WTC11 (cell line): Measurements from ENCODE around the gene RBBP4. TPM values are rescaled to one million over a fixed set of nuclear protein-coding genes. Genes with fewer than 3 reads are reported as not detected.

Experiments
- ATAC-seq: fragments of 200-7000 bp; cut with Tn5 transposase; 2 replicates; pipeline ENCODE4 v1.10.0; 2021; ENCODE audit warnings: mild to moderate bottlenecking, moderate library complexity
- CTCF ChIA-PET: fragments of 300-600 bp; sonication (Branson Sonifier 250); formaldehyde crosslinking; loops from one replicate; lab custom pipeline; 2021; ENCODE audit warnings: antibody characterized with exemption; lab: Charles Lee
- POLR2A ChIA-PET: fragments of 350-600 bp; sonication (Branson Sonifier 250); formaldehyde crosslinking; loops from one replicate; lab custom pipeline; 2021; ENCODE audit warnings: antibody characterized with exemption; lab: Charles Lee
- DNase-seq: peaks from one replicate; pipeline ENCODE4 v3.0.0; 2021; ENCODE audit warnings: low spot score
- H3K27ac Mint-ChIP-seq: 2 replicates; pipeline ENCODE4 v1.8.0; 2021; ENCODE audit warnings: mixed read lengths
- H3K27me3 Mint-ChIP-seq: 2 replicates; pipeline ENCODE4 v1.8.0; 2021; ENCODE audit warnings: low read depth, mild to moderate bottlenecking, moderate library complexity, mixed read lengths
- H3K36me3 Mint-ChIP-seq: 2 replicates; pipeline ENCODE4 v1.8.0; 2021; ENCODE audit warnings: mixed read lengths
- H3K4me1 Mint-ChIP-seq: 2 replicates; pipeline ENCODE4 v1.8.0; 2022; ENCODE audit warnings: mixed read lengths
- H3K4me3 Mint-ChIP-seq: 2 replicates; pipeline ENCODE4 v1.8.0; 2021; ENCODE audit warnings: mild to moderate bottlenecking, moderate library complexity, mixed read lengths
- H3K9me3 Mint-ChIP-seq: 2 replicates; pipeline ENCODE4 v1.8.0; 2021; ENCODE audit warnings: mixed read lengths
- ATF1 ChIP-seq: sonication (generic); formaldehyde crosslinking; IDR thresholded peaks from 2 replicates; pipeline ENCODE4 v1.8.1; 2023; ENCODE audit warnings: mild to moderate bottlenecking, moderate library complexity, missing genetic modification reagents
- CBFB ChIP-seq: sonication (generic); formaldehyde crosslinking; IDR thresholded peaks from 2 replicates; pipeline ENCODE4 v1.8.1; 2022; ENCODE audit warnings: mild to moderate bottlenecking, low read depth, missing genetic modification reagents
- CREM ChIP-seq: sonication (generic); formaldehyde crosslinking; IDR thresholded peaks from 2 replicates; pipeline ENCODE4 v1.8.1; 2022; ENCODE audit warnings: mild to moderate bottlenecking, missing genetic modification reagents, moderate library complexity
- ELF4 ChIP-seq: sonication (generic); formaldehyde crosslinking; IDR thresholded peaks from 2 replicates; pipeline ENCODE4 v1.8.1; 2022; ENCODE audit warnings: low read depth, mild to moderate bottlenecking, moderate library complexity, missing genetic modification reagents
- KAT7 ChIP-seq: sonication (generic); formaldehyde crosslinking; IDR thresholded peaks from 2 replicates; pipeline ENCODE4 v1.8.1; 2023; ENCODE audit warnings: missing genetic modification reagents, mild to moderate bottlenecking, borderline replicate concordance
- OVOL2 ChIP-seq: fragments of 250-450 bp; sonication (Bioruptor Pico); IDR thresholded peaks from 2 replicates; pipeline ENCODE4 v1.9.0; 2021; ENCODE audit warnings: mild to moderate bottlenecking, borderline replicate concordance
- SMAD4 ChIP-seq: sonication (generic); formaldehyde crosslinking; IDR thresholded peaks from 2 replicates; pipeline ENCODE4 v1.8.0; 2022; ENCODE audit warnings: mild to moderate bottlenecking, missing genetic modification reagents
- SP1 ChIP-seq: sonication (generic); formaldehyde crosslinking; conservative IDR thresholded peaks from 2 replicates; pipeline ENCODE4 v1.8.1; 2022; ENCODE audit warnings: missing genetic modification reagents
- TCF7 ChIP-seq: sonication (generic); formaldehyde crosslinking; IDR thresholded peaks from 2 replicates; pipeline ENCODE4 v1.8.0; 2022; ENCODE audit warnings: mild to moderate bottlenecking, low read depth, missing genetic modification reagents, moderate library complexity
- TEAD1 ChIP-seq: sonication (generic); formaldehyde crosslinking; IDR thresholded peaks from 2 replicates; pipeline ENCODE4 v1.8.0; 2022; ENCODE audit warnings: mild to moderate bottlenecking, missing genetic modification reagents
- TEAD4 ChIP-seq: sonication (generic); formaldehyde crosslinking; IDR thresholded peaks from 2 replicates; pipeline ENCODE4 v1.8.0; 2022; ENCODE audit warnings: mild to moderate bottlenecking, missing genetic modification reagents
- ZNF121 ChIP-seq: sonication (generic); formaldehyde crosslinking; IDR thresholded peaks from 2 replicates; pipeline ENCODE4 v1.8.0; 2023; ENCODE audit warnings: missing genetic modification reagents
- ZNF219 ChIP-seq: sonication (generic); formaldehyde crosslinking; IDR thresholded peaks from 2 replicates; pipeline ENCODE4 v1.8.0; 2023; ENCODE audit warnings: missing genetic modification reagents, mild to moderate bottlenecking, borderline replicate concordance
- ZNF396 ChIP-seq: fragments of 250-450 bp; sonication (Bioruptor Pico); IDR thresholded peaks from 2 replicates; pipeline ENCODE4 v1.8.0; 2021; ENCODE audit warnings: mild to moderate bottlenecking, moderate library complexity, borderline replicate concordance
- ZNF423 ChIP-seq: fragments of 250-450 bp; sonication (Bioruptor Pico); IDR thresholded peaks from 2 replicates; pipeline ENCODE4 v2.1.2; 2022; ENCODE audit warnings: mild to moderate bottlenecking, moderate library complexity
- total RNA-seq: library from RNA; stranded (reverse); gene quantifications from 3 replicates; pipeline ENCODE4 v1.2.3, GENCODE V29; 2021
- TF ChIP-seq, protein P1 (sequence below): fragments of 250-450 bp; sonication (Bioruptor Pico); IDR thresholded peaks from 2 replicates; pipeline ENCODE4 v1.9.0; 2021; ENCODE audit warnings: moderate library complexity, mild to moderate bottlenecking, inconsistent platforms, borderline replicate concordance
- TF ChIP-seq, protein P2 (sequence below): sonication (generic); formaldehyde crosslinking; IDR thresholded peaks from 2 replicates; pipeline ENCODE4 v1.8.1; 2022; ENCODE audit warnings: mild to moderate bottlenecking, moderate library complexity, missing genetic modification reagents
- TF ChIP-seq, protein P3 (sequence below): fragments of 250-450 bp; sonication (Bioruptor Pico); IDR thresholded peaks from 2 replicates; pipeline ENCODE4 v1.9.0; 2021; ENCODE audit warnings: mild to moderate bottlenecking
- TF ChIP-seq, protein P4 (sequence below): sonication (generic); formaldehyde crosslinking; IDR thresholded peaks from 2 replicates; pipeline ENCODE4 v1.8.1; 2023; ENCODE audit warnings: mild to moderate bottlenecking, missing genetic modification reagents, moderate library complexity
- TF ChIP-seq, protein P5 (sequence below): sonication (generic); formaldehyde crosslinking; IDR thresholded peaks from 2 replicates; pipeline ENCODE4 v1.8.1; 2022; ENCODE audit warnings: mild to moderate bottlenecking, missing genetic modification reagents, moderate library complexity, borderline replicate concordance
- TF ChIP-seq, protein P6 (sequence below): sonication (generic); formaldehyde crosslinking; IDR thresholded peaks from 2 replicates; pipeline ENCODE4 v1.8.1; 2023; ENCODE audit warnings: mild to moderate bottlenecking, moderate library complexity, missing genetic modification reagents
- TF ChIP-seq, protein P7 (sequence below): sonication (generic); formaldehyde crosslinking; conservative IDR thresholded peaks from 2 replicates; pipeline ENCODE4 v1.8.1; 2023; ENCODE audit warnings: mild to moderate bottlenecking, low read depth, missing genetic modification reagents, moderate library complexity
- TF ChIP-seq, protein P8 (sequence below): sonication (generic); formaldehyde crosslinking; IDR thresholded peaks from 2 replicates; pipeline ENCODE4 v1.8.0; 2023; ENCODE audit warnings: mild to moderate bottlenecking, missing genetic modification reagents

Gene RBBP4
- total RNA-seq, 1 experiment from 2014 or later = 331 TPM

DNA sequence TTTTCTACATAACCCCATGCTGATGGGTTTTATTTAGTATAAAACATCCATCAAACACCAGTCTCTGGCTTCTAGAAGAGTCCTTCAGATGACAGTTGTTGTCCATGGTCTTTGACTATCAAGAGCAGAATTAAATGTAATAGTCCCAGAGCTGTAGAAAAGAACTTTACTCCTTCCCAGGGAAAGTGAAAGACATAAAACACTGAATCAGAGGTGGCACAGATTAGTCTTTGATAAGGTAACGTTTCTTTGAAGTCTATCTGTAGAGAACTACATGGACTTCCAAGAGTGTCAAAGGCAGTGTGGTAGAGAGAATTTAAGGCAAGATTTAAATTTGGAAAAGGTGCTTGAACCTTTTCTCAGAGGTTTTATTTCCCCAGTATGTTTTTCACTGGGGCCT, 29.6 kb downstream of the RBBP4 start (continued):
- TF ChIP-seq ZNF396 (CRISPR knock-in tag) = no peak
- no peak for TF ChIP-seq SP1 (CRISPR knock-in tag)
- TF ChIP-seq OVOL2 (CRISPR knock-in tag) = no peak
- TF ChIP-seq SMAD4 (CRISPR knock-in tag) = no peak
- TF ChIP-seq CBFB (CRISPR knock-in tag) = no peak
- TF ChIP-seq TEAD4 (CRISPR knock-in tag) = no peak
- TF ChIP-seq, protein P1, sequence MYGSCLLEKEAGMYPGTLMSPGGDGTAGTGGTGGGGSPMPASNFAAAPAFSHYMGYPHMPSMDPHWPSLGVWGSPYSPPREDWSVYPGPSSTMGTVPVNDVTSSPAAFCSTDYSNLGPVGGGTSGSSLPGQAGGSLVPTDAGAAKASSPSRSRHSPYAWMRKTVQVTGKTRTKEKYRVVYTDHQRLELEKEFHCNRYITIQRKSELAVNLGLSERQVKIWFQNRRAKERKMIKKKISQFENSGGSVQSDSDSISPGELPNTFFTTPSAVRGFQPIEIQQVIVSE = no peak
- no peak for TF ChIP-seq ELF4 (CRISPR knock-in tag)
- TF ChIP-seq, protein P2, sequence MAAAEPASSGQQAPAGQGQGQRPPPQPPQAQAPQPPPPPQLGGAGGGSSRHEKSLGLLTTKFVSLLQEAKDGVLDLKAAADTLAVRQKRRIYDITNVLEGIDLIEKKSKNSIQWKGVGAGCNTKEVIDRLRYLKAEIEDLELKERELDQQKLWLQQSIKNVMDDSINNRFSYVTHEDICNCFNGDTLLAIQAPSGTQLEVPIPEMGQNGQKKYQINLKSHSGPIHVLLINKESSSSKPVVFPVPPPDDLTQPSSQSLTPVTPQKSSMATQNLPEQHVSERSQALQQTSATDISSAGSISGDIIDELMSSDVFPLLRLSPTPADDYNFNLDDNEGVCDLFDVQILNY (CRISPR knock-in tag) = no peak
- TF ChIP-seq, protein P3, sequence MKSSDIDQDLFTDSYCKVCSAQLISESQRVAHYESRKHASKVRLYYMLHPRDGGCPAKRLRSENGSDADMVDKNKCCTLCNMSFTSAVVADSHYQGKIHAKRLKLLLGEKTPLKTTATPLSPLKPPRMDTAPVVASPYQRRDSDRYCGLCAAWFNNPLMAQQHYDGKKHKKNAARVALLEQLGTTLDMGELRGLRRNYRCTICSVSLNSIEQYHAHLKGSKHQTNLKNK = no peak
- TF ChIP-seq TCF7 (CRISPR knock-in tag) = no peak

DNA sequence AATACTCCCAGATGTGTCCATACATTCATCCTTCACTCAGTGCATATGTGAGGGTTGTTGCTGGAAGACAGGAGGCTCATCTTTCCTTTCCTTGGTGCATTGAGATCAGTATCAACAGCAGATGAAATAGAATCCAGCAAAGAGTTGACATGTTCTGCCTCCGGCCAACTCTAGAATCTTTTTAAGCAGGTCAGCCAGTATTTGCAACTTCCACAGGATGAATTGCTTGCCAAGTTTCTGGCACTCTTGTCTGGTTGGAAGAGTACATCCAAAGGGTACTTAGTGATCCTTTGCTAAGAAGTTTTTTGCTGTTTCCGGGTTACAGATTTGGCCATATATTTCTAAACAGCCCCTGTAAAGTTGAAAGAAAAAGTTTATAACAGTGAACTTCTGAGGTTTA, 30.5 kb downstream of the RBBP4 start:
- POLR2A ChIA-PET = no interaction called here
- Mint-ChIP-seq H3K9me3 (no peaks in the 10 kb centered on the region), H3K27me3 (no peaks in the 10 kb centered on the region), H3K4me3 (no peak overlapping the region), H3K4me1 (no peaks in the 10 kb centered on the region), H3K36me3 (peaks cover 74% of the 10 kb centered on the region), H3K27ac (no peak overlapping the region)
- no peak for DNase-seq
- ATAC-seq = no peak
- TF ChIP-seq, protein P4, sequence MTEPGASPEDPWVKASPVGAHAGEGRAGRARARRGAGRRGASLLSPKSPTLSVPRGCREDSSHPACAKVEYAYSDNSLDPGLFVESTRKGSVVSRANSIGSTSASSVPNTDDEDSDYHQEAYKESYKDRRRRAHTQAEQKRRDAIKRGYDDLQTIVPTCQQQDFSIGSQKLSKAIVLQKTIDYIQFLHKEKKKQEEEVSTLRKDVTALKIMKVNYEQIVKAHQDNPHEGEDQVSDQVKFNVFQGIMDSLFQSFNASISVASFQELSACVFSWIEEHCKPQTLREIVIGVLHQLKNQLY (CRISPR knock-in tag) = no peak
- TF ChIP-seq, protein P5, sequence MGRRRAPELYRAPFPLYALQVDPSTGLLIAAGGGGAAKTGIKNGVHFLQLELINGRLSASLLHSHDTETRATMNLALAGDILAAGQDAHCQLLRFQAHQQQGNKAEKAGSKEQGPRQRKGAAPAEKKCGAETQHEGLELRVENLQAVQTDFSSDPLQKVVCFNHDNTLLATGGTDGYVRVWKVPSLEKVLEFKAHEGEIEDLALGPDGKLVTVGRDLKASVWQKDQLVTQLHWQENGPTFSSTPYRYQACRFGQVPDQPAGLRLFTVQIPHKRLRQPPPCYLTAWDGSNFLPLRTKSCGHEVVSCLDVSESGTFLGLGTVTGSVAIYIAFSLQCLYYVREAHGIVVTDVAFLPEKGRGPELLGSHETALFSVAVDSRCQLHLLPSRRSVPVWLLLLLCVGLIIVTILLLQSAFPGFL (CRISPR knock-in tag) = no peak
- TF ChIP-seq, protein P6, sequence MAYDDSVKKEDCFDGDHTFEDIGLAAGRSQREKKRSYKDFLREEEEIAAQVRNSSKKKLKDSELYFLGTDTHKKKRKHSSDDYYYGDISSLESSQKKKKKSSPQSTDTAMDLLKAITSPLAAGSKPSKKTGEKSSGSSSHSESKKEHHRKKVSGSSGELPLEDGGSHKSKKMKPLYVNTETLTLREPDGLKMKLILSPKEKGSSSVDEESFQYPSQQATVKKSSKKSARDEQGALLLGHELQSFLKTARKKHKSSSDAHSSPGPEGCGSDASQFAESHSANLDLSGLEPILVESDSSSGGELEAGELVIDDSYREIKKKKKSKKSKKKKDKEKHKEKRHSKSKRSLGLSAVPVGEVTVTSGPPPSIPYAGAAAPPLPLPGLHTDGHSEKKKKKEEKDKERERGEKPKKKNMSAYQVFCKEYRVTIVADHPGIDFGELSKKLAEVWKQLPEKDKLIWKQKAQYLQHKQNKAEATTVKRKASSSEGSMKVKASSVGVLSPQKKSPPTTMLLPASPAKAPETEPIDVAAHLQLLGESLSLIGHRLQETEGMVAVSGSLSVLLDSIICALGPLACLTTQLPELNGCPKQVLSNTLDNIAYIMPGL = no peak
- TF ChIP-seq, protein P7, sequence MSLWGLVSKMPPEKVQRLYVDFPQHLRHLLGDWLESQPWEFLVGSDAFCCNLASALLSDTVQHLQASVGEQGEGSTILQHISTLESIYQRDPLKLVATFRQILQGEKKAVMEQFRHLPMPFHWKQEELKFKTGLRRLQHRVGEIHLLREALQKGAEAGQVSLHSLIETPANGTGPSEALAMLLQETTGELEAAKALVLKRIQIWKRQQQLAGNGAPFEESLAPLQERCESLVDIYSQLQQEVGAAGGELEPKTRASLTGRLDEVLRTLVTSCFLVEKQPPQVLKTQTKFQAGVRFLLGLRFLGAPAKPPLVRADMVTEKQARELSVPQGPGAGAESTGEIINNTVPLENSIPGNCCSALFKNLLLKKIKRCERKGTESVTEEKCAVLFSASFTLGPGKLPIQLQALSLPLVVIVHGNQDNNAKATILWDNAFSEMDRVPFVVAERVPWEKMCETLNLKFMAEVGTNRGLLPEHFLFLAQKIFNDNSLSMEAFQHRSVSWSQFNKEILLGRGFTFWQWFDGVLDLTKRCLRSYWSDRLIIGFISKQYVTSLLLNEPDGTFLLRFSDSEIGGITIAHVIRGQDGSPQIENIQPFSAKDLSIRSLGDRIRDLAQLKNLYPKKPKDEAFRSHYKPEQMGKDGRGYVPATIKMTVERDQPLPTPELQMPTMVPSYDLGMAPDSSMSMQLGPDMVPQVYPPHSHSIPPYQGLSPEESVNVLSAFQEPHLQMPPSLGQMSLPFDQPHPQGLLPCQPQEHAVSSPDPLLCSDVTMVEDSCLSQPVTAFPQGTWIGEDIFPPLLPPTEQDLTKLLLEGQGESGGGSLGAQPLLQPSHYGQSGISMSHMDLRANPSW = no peak
- no peak for TF ChIP-seq ZNF121 (CRISPR knock-in tag)
- TF ChIP-seq TCF7 (CRISPR knock-in tag) = no peak
- TF ChIP-seq KAT7 (CRISPR knock-in tag) = no peak
- TF ChIP-seq TEAD1 (CRISPR knock-in tag) = no peak
- TF ChIP-seq ZNF219 (CRISPR knock-in tag) = no peak
- TF ChIP-seq ZNF423 (CRISPR knock-in tag) = no peak
- TF ChIP-seq CREM = no peak
- TF ChIP-seq, protein P2 (CRISPR knock-in tag) = no peak
- TF ChIP-seq, protein P8, sequence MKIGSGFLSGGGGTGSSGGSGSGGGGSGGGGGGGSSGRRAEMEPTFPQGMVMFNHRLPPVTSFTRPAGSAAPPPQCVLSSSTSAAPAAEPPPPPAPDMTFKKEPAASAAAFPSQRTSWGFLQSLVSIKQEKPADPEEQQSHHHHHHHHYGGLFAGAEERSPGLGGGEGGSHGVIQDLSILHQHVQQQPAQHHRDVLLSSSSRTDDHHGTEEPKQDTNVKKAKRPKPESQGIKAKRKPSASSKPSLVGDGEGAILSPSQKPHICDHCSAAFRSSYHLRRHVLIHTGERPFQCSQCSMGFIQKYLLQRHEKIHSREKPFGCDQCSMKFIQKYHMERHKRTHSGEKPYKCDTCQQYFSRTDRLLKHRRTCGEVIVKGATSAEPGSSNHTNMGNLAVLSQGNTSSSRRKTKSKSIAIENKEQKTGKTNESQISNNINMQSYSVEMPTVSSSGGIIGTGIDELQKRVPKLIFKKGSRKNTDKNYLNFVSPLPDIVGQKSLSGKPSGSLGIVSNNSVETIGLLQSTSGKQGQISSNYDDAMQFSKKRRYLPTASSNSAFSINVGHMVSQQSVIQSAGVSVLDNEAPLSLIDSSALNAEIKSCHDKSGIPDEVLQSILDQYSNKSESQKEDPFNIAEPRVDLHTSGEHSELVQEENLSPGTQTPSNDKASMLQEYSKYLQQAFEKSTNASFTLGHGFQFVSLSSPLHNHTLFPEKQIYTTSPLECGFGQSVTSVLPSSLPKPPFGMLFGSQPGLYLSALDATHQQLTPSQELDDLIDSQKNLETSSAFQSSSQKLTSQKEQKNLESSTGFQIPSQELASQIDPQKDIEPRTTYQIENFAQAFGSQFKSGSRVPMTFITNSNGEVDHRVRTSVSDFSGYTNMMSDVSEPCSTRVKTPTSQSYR = no peak
- no peak for TF ChIP-seq ATF1 (CRISPR knock-in tag)
- CTCF ChIA-PET = no interaction called here
